Retinal pigment epithelial cell (primary cell): Measurements from ENCODE around the gene CD247.
A peak's percentile ranks its signal among the peaks of the same experiment; 100 is the strongest.
"Not testable (repeated sequence)": the region's sequence is repeated elsewhere in the genome, so short reads cannot be mapped to it uniquely, and the experiment has no call there.

Experiments used
- DNase-seq: peaks from one replicate; pipeline ENCODE4 v3.0.0-alpha.2; 2010; ENCODE audit warnings: low read depth
- H3K4me3 ChIP-seq: 2 replicates; pipeline ENCODE4 v1.5.1; 2011; ENCODE audit warnings: mild to moderate bottlenecking, low read length, control low read depth, moderate library complexity
- TF ChIP-seq, protein P1 (sequence below): conservative IDR thresholded peaks from 2 replicates; pipeline ENCODE4 v1.5.1; 2011; ENCODE audit warnings: low read depth, low read length, control low read depth, inconsistent platforms

Gene CD247

DNA sequence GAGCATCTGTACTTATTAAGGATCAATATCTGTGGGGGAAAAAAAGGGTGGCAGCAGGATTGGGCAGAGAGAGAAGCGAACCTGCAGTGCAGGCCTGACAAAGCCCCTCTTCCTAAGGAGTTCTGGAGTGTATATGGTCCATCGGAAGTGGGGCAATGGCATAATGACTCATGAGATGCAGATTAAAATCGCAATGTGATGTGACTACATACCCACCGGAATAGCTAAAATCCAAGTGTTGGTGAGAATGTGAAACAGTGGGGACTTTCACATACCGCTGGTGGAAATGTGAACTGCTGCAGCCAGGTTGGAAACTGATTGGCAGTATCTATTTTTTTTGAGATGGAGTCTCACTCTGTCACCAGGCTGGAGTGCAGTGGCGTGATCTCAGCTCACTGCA, 43.4 kb upstream of the CD247 start:
- no peak for DNase-seq
- TF ChIP-seq, protein P1, sequence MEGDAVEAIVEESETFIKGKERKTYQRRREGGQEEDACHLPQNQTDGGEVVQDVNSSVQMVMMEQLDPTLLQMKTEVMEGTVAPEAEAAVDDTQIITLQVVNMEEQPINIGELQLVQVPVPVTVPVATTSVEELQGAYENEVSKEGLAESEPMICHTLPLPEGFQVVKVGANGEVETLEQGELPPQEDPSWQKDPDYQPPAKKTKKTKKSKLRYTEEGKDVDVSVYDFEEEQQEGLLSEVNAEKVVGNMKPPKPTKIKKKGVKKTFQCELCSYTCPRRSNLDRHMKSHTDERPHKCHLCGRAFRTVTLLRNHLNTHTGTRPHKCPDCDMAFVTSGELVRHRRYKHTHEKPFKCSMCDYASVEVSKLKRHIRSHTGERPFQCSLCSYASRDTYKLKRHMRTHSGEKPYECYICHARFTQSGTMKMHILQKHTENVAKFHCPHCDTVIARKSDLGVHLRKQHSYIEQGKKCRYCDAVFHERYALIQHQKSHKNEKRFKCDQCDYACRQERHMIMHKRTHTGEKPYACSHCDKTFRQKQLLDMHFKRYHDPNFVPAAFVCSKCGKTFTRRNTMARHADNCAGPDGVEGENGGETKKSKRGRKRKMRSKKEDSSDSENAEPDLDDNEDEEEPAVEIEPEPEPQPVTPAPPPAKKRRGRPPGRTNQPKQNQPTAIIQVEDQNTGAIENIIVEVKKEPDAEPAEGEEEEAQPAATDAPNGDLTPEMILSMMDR: no peak
- no peak overlapping the region for H3K4me3 ChIP-seq

DNA sequence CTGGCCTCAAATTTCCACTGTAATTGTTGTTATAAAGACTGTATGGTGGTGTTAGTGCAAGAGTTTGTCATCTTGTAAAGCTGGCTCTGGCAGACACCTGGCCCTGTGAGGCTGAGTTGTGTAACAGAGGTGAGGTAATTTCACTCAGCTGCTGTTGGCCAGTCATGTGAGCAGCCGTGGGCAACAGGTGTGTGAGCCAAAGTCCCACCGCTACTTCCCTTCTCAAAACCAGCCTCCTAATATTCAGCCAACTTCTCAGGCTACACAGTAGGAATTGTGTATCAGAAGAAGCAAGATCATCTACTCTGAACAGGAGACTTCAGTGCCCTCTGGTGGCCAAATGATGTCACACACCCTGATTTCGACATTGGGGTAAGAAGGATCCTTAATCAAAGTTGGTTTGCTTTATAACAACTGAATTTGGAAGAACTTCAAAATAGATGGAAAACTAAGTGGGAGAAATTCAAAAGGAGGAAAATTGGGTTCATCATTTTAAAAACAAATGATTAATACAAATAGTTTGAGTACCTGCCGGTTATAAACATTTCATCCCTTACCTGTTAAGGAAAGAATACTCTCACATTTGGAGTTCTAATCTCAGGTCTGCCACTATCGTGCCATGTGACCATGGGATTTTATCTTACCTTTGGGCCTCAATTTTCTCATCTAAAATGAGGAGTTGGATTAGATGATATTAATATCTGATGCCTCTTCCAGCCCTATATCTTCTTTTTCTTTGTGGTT, 37.8 kb upstream of the CD247 start:
- DNase-seq: no peak
- no peak overlapping the region for H3K4me3 ChIP-seq
- TF ChIP-seq, protein P1: peak; percentile 94

DNA sequence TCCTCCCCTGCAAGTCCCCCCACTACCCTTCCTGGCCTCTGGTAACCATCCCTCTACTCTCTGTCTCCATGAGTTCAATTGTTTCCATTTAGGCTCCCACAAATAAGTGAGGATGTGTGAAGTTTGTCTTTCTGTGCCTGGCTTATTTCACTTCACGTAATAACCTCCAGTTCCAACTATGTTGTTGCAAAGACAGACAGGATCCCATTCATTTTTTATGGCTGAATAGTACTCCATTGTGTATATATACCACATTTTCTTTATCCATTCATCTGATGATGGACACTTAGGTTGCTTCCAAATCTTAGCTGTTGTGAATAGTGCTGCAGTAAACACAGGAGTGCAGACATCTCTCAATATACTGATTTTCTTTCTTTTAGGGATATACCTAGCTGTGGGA, 36.7 kb upstream of the CD247 start:
- not testable (repeated sequence) for DNase-seq, H3K4me3 ChIP-seq

DNA sequence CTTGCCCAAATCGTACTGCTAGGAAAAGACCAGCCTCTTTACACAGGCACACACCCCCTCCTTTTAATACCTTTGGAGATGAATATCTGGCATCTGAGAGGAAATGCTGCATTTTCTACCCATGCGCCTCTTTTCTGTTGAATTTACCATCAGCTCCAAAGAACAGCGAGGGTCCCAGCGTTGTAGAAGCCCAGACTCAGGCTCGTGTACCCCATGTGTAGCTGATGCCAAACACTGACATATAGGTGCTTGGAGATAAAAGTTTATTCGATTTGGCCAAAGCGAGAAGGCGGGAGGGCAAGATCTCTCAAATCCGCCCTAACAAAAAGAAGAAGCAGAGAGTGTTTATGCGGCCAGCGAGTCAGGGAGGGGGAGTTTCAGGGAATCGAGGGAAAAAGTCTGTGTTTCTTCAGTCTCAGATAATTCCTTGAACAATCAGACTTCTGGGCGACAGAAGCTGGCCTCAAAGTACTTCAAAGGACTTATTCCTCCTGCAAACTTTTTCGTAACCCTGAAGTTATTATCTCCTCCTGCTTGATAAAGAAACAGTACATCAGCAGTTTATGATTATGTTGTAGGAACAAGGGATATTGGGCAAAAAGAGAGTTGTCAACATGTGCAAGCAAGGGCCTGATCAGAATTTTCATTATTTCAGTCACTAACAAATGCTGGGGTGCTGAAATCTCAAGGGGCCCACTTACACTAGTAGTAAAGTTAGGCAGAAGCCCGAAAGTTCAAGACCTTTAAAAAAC, 35.9 kb upstream of the CD247 start:
- H3K4me3 ChIP-seq: peak overlapping the region; percentile 67
- no peak for DNase-seq
- TF ChIP-seq, protein P1: no peak

DNA sequence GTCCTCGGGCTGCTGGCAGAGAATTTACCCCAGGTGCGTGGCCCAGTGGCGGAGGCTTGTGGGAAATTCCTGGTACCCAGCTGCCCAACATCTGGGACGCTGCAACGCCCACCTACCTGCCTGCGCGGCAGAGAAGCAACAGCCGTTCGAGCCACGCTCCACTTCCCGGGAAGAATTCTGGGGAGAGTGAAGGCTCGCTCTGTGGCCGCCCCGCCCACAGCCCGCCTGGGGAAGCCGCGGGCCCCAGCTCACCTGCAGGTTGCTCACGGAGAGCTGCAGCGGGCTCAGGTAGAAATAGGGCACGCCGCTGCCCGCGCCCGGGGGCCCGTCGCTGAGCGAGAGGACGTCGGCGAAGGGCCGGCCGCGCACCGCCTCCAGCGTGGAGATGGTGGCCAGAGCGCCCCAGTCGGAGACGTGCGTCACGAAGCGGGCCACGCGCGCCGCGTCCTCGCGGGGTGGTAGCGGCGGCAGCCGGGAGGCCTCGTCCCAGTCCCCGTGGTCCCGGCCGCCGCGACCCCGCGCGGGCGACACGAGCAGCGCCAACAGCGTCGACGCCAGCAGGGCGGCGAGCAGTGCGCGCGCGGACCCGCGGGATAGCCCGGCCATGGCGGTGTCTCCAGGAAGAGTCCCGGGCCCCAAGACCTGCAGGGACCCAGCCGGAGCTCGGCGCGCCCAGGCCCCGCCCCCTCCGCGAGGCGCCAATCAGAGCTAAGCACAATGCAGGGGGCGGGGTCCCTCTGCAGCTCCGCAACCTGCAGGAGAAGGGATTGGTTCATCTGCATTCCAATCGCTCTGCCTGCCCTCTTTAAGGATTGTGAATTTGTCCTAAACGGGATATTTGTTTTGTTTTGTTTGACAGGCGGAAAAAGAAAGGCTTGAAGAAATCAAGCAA, 35.1 kb upstream of the CD247 start, which contains the start of gene CREG1:
CREG1 (minus strand) TSS at position 627 of the 892 bp plus-strand sequence.
- peak; percentile 77 for DNase-seq
- TF ChIP-seq, protein P1: no peak
- H3K4me3 ChIP-seq: peak within 1 kb of the TSS; percentile 67

DNA sequence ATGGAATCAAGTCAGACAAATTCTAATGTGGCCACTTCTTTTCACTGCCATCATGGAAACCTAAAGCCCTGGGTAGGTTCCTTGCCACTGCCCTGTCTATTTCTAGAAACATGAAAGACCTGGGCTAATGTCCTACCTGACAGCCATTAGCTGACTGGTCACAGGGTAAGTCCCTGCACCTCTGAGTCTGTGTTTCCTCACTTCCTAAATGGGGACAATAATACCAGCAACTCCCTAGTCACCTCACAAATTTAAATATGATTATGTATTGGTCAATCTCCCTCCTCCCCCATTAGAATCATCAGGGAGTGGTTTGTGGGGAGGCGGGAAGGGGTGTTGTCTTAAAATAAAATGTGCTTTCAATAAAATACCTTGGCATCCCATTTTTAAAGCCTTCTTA, 33.0 kb upstream of the CD247 start:
- TF ChIP-seq, protein P1: no peak
- H3K4me3 ChIP-seq: no peak overlapping the region
- DNase-seq: no peak
